ENCODE data around the gene TOLLIP.

GRCh38 chr11:1297011-1297575 lies 12.3 kb downstream of the TOLLIP start:
- TF ChIP-seq PAX5 (IDR thresholded peaks at IDR 0.05; ENCODE audit: insufficient read depth, low read length, severe bottlenecking) (no peak), SPI1 (IDR thresholded peaks at IDR 0.05; ENCODE audit: low read depth, low read length) (no peak), POLR2A (IDR thresholded peaks at IDR 0.05; ENCODE audit: low read depth, low read length) (no peak), POLR2AphosphoS5 (IDR thresholded peaks at IDR 0.05; ENCODE audit: low read depth, low read length) (no peak)

Data from GM12891 (cell line).